HepG2 (cell line): ENCODE measurements around the gene NOTUM. TPM values are rescaled to one million over a fixed set of nuclear protein-coding genes. Genes with fewer than 3 reads are reported as not detected.
A peak's percentile ranks its signal among the peaks of the same experiment; 100 is the strongest.

Source experiments
- CEBPG ChIP-seq: IDR thresholded peaks from 2 replicates; pipeline ENCODE4 v1.6.1; 2016
- CSRNP1 ChIP-seq: sonication (generic); formaldehyde crosslinking; IDR thresholded peaks from 2 replicates; pipeline ENCODE4 v1.8.1; 2023; ENCODE audit warnings: mild to moderate bottlenecking, missing genetic modification reagents
- FOXA3 ChIP-seq: IDR thresholded peaks from 2 replicates; pipeline ENCODE4 v1.6.1; 2016; ENCODE audit warnings: missing genetic modification reagents, missing compliant biosample characterization
- GABPB1 ChIP-seq: IDR thresholded peaks from 2 replicates; pipeline ENCODE4 v1.6.1; 2016; ENCODE audit warnings: mild to moderate bottlenecking, missing genetic modification reagents, moderate library complexity, missing compliant biosample characterization
- HMGXB4 ChIP-seq, 2 experiments: sonication (generic) in 1 of 2; formaldehyde crosslinking in 1 of 2; IDR thresholded peaks; 2 replicates each; pipeline versions ENCODE4 v1.4.0 to v1.6.1; 2018 to 2020; ENCODE audit warnings: missing genetic modification reagents in 2 of 2, borderline replicate concordance in 1 of 2, low read depth in 1 of 2, mild to moderate bottlenecking in 1 of 2, missing biosample characterization in 1 of 2
- HNRNPK ChIP-seq: fragments of 200-400 bp; formaldehyde crosslinking; IDR thresholded peaks from 2 replicates; pipeline ENCODE4 v1.6.1; 2018; ENCODE audit warnings: low read length, low read depth, moderate library complexity, mild to moderate bottlenecking; ENCODE audit not compliant: poor library complexity, severe bottlenecking
- KMT2A ChIP-seq: sonication (generic); formaldehyde crosslinking; IDR thresholded peaks from 2 replicates; pipeline ENCODE4 v1.4.0; 2020; ENCODE audit warnings: missing genetic modification reagents
- MIER3 ChIP-seq: IDR thresholded peaks from 2 replicates; pipeline ENCODE4 v1.6.1; 2016; ENCODE audit warnings: missing compliant biosample characterization, borderline replicate concordance
- NFYC ChIP-seq: IDR thresholded peaks from 2 replicates; pipeline ENCODE4 v1.6.1; 2016; ENCODE audit warnings: missing genetic modification reagents, missing compliant biosample characterization
- PATZ1 ChIP-seq: sonication (generic); formaldehyde crosslinking; IDR thresholded peaks from 2 replicates; pipeline ENCODE4 v1.4.0; 2020; ENCODE audit warnings: missing genetic modification reagents
- POGZ ChIP-seq: sonication (generic); formaldehyde crosslinking; IDR thresholded peaks from 2 replicates; pipeline ENCODE4 v1.4.0; 2020; ENCODE audit warnings: mild to moderate bottlenecking, missing genetic modification reagents
- PRMT3 ChIP-seq: sonication (generic); formaldehyde crosslinking; IDR thresholded peaks from 2 replicates; pipeline ENCODE4 v1.8.1; 2022; ENCODE audit warnings: low read depth, mild to moderate bottlenecking, moderate library complexity, missing genetic modification reagents, borderline replicate concordance
- RBM22 ChIP-seq: fragments of 200-400 bp; formaldehyde crosslinking; optimal IDR thresholded peaks from 2 replicates; pipeline ENCODE3; 2017; ENCODE audit warnings: mild to moderate bottlenecking, low read length, moderate library complexity
- SIN3B ChIP-seq: fragments of 150-350 bp; IDR thresholded peaks from 2 replicates; pipeline ENCODE4 v1.6.1; 2014; ENCODE audit warnings: low read length
- TEAD2 ChIP-seq: sonication (generic); formaldehyde crosslinking; IDR thresholded peaks from 2 replicates; pipeline ENCODE4 v1.9.0; 2021; ENCODE audit warnings: missing genetic modification reagents
- TEAD3 ChIP-seq: optimal IDR thresholded peaks from 2 replicates; pipeline ENCODE3; 2016; ENCODE audit warnings: borderline replicate concordance
- TGIF2 ChIP-seq: IDR thresholded peaks from 2 replicates; pipeline ENCODE4 v1.6.1; 2016; ENCODE audit warnings: control low read depth, missing compliant biosample characterization
- XBP1 ChIP-seq: sonication (generic); formaldehyde crosslinking; IDR thresholded peaks from 2 replicates; pipeline ENCODE4 v1.5.0; 2020; ENCODE audit warnings: missing genetic modification reagents
- ZKSCAN8 ChIP-seq: IDR thresholded peaks from 2 replicates; pipeline ENCODE4 v1.6.1; 2016; ENCODE audit warnings: borderline replicate concordance, missing genetic modification reagents, missing compliant biosample characterization
- ZMYM3 ChIP-seq: sonication (generic); formaldehyde crosslinking; IDR thresholded peaks from 2 replicates; pipeline ENCODE4 v1.5.1; 2020; ENCODE audit warnings: mild to moderate bottlenecking, missing genetic modification reagents
- ZNF552 ChIP-seq: sonication (generic); formaldehyde crosslinking; IDR thresholded peaks from 2 replicates; pipeline ENCODE4 v1.9.0; 2022; ENCODE audit warnings: missing genetic modification reagents, mild to moderate bottlenecking, borderline replicate concordance
- polyA plus RNA-seq, 8 experiments: library from polyadenylated mRNA; depleted of rRNA in 3 of 8; stranded (reverse) in 7 of 8; unstranded in 1 of 8; fragments of >200 nt; fragmentation: Illumina TruSeq in 4 of 8; extraction: Trizol in 4 of 8; gene quantifications; 2 replicates each; pipeline versions ENCODE4 v1.2.1 to v1.2.3, GENCODE V29; 2011 to 2016; ENCODE audit warnings: low read depth in 4 of 8, missing spikeins in 1 of 8, mixed read lengths in 1 of 8; ENCODE audit not compliant: insufficient read depth in 1 of 8
- total RNA-seq, 5 experiments: library from RNA; depleted of rRNA; stranded (reverse); fragments of >200 nt; fragmentation: Illumina TruSeq; extraction: Trizol; gene quantifications; 2 replicates each; pipeline ENCODE4 v1.2.3, GENCODE V29; 2016; ENCODE audit warnings: low read depth in 1 of 5
- TF ChIP-seq, protein P1 (sequence below): sonication (generic); formaldehyde crosslinking; IDR thresholded peaks from 2 replicates; pipeline ENCODE4 v1.4.0; 2020; ENCODE audit warnings: missing genetic modification reagents, borderline replicate concordance

The NOTUM gene
- total and polyA plus RNA-seq, 2 of the 13 experiments (the other 11 are each of a cell fraction or from before 2014, with no cell fraction given), result 150 to 160 TPM

DNA sequence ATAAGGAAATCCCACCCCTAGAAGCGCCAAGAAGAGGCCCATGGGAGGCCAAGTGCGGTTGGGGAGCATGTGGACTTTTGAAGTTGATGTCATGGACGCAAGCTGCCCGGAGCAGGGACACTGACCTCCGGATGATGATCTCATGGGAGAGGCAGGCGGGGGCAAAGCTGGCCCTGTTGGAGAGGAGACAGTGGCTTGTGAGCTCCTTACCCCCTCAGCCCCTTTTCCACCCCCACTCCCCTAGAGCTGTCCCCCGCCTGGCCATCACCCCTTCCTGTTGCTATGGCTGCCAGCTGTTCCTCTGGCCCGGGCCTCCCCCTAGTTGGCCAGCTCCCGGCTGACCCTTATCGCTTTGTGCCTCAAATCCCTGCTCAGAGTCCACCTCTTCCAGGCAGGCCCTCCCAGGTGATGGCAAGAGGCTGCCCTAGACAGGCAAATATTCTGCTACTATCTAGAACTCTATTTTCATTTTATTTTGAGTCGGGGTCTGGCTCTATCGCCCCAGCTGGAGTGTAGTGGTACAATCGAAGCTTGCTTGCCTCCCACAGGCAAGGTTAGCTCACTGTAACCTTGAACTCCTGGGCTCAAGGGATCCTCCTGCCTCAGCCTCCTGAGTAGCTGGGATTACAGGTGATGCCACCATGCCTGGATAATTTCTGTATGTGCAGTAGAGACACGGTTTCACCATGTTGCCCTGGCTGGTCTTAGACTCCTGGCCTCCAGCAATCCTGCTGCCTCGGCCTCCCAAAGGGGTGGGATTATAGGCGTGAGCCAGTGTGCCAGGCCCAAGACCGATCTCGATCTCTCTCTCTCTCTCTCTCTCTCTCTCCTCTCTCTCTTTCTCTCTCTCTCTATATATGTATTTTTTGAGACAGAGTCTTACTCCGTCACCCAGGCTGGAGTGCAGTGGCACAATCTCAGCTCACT lies 6.6 kb downstream of the NOTUM start (continued):
- no peak for TF ChIP-seq HMGXB4 (CRISPR knock-in tag; IDR thresholded peaks at IDR 0.05; ENCODE audit: borderline replicate concordance in 1 of 2, low read depth in 1 of 2)
- TF ChIP-seq ZNF552 (CRISPR knock-in tag), result no peak
- TF ChIP-seq GABPB1, result no peak
- no peak for TF ChIP-seq SIN3B
- TF ChIP-seq HNRNPK, result no peak
- TF ChIP-seq CSRNP1, result no peak
- no peak for TF ChIP-seq TEAD2 (CRISPR knock-in tag)
- peak; percentile 57 for TF ChIP-seq RBM22
- TF ChIP-seq, protein P1, sequence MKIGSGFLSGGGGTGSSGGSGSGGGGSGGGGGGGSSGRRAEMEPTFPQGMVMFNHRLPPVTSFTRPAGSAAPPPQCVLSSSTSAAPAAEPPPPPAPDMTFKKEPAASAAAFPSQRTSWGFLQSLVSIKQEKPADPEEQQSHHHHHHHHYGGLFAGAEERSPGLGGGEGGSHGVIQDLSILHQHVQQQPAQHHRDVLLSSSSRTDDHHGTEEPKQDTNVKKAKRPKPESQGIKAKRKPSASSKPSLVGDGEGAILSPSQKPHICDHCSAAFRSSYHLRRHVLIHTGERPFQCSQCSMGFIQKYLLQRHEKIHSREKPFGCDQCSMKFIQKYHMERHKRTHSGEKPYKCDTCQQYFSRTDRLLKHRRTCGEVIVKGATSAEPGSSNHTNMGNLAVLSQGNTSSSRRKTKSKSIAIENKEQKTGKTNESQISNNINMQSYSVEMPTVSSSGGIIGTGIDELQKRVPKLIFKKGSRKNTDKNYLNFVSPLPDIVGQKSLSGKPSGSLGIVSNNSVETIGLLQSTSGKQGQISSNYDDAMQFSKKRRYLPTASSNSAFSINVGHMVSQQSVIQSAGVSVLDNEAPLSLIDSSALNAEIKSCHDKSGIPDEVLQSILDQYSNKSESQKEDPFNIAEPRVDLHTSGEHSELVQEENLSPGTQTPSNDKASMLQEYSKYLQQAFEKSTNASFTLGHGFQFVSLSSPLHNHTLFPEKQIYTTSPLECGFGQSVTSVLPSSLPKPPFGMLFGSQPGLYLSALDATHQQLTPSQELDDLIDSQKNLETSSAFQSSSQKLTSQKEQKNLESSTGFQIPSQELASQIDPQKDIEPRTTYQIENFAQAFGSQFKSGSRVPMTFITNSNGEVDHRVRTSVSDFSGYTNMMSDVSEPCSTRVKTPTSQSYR (CRISPR knock-in tag), result no peak
- TF ChIP-seq TEAD3, result no peak
- no peak for TF ChIP-seq XBP1
- TF ChIP-seq MIER3, result no peak
- no peak for TF ChIP-seq NFYC (CRISPR knock-in tag)
- TF ChIP-seq CEBPG (CRISPR knock-in tag), result no peak
- no peak for TF ChIP-seq POGZ (CRISPR knock-in tag)
- no peak for TF ChIP-seq KMT2A
- TF ChIP-seq ZKSCAN8 (CRISPR knock-in tag), result no peak
- 0 out of 2 replicates have a peak, but pooled peaks have one; percentile 42 for TF ChIP-seq TGIF2 (CRISPR knock-in tag)
- TF ChIP-seq FOXA3 (CRISPR knock-in tag), result 0 out of 2 replicates have a peak, but pooled peaks have one; percentile 9
- 0 out of 2 replicates have a peak, but pooled peaks have one; percentile 12 for TF ChIP-seq PATZ1 (CRISPR knock-in tag)
- TF ChIP-seq ZMYM3 (CRISPR knock-in tag), result peak; percentile 58
- no peak for TF ChIP-seq PRMT3 (CRISPR knock-in tag)
